ENCODE data around the gene DTNA.

DTNA gene

GRCh38 chr18:34800381-34800780 is 90.3 kb downstream of the DTNA start:
- no peaks in the 10 kb centered on the region for H3K36me3 ChIP-seq (ENCODE audit: insufficient read depth, insufficient read length, low read length)
- no peaks in the 10 kb centered on the region for H3K4me1 ChIP-seq (ENCODE audit: insufficient read depth, insufficient read length)
- H3K9me3 ChIP-seq (ENCODE audit: insufficient read depth, low read length) = no peaks in the 10 kb centered on the region
- H3K4me3 ChIP-seq (ENCODE audit: insufficient read length, low read depth) = no peak overlapping the region
- H3K9ac ChIP-seq (ENCODE audit: insufficient read length, low read depth) = no peak overlapping the region
- H3K27me3 ChIP-seq (ENCODE audit: insufficient read depth, insufficient read length) = no peaks in the 10 kb centered on the region
- TF ChIP-seq SUZ12 (IDR thresholded peaks at IDR 0.05; ENCODE audit: extremely low read depth, insufficient read depth, insufficient read length) (no peak), ZNF274 (IDR thresholded peaks at IDR 0.05; ENCODE audit: low read depth, low read length) (no peak), YY1 (IDR thresholded peaks at IDR 0.05; ENCODE audit: insufficient read depth, insufficient read length) (no peak)
- DNase-seq (ENCODE audit: low read depth, low spot score) = no peak

GRCh38 chr18:34801774-34802173 is 91.7 kb downstream of the DTNA start:
- TF ChIP-seq ZNF274 (IDR thresholded peaks at IDR 0.05; ENCODE audit: low read depth, low read length) = no peak
- TF ChIP-seq SUZ12 (IDR thresholded peaks at IDR 0.05; ENCODE audit: extremely low read depth, insufficient read depth, insufficient read length) = no peak
- TF ChIP-seq YY1 (IDR thresholded peaks at IDR 0.05; ENCODE audit: insufficient read depth, insufficient read length) = no peak
- DNase-seq (ENCODE audit: low read depth, low spot score) = no peak
- Histone ChIP-seq H3K9ac (ENCODE audit: insufficient read length, low read depth) (no peak overlapping the region), H3K36me3 (ENCODE audit: insufficient read depth, insufficient read length, low read length) (no peaks in the 10 kb centered on the region), H3K9me3 (ENCODE audit: insufficient read depth, low read length) (no peaks in the 10 kb centered on the region), H3K27me3 (ENCODE audit: insufficient read depth, insufficient read length) (no peaks in the 10 kb centered on the region), H3K4me1 (ENCODE audit: insufficient read depth, insufficient read length) (no peaks in the 10 kb centered on the region), H3K4me3 (ENCODE audit: insufficient read length, low read depth) (no peak overlapping the region)

DNA sequence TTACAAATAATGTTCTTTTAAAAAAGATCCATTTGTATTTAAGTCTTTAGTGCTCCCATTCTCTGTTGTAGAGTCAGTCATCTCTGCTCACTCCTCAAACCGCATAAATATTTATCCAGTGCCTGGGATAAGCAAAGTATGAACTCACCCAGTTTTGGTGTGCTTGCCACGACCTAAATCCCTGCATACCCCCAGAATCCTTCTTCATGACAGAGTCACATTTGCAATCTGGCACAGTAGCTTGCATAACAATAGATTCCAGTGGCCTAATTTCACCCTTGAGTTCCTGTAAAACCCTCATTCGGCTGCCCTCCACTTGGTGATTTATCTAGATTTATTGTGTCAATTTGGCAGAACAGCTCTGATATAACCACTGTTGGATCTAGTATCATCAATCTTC is 92.9 kb downstream of the DTNA start:
- no peak for DNase-seq (ENCODE audit: low read depth, low spot score)

GRCh38 chr18:34803877-34804400 is 93.8 kb downstream of the DTNA start:
- Histone ChIP-seq H3K9me3 (ENCODE audit: insufficient read depth, low read length) (no peaks in the 10 kb centered on the region), H3K4me3 (ENCODE audit: insufficient read length, low read depth) (no peak overlapping the region), H3K27me3 (ENCODE audit: insufficient read depth, insufficient read length) (no peaks in the 10 kb centered on the region), H3K4me1 (ENCODE audit: insufficient read depth, insufficient read length) (no peaks in the 10 kb centered on the region), H3K36me3 (ENCODE audit: insufficient read depth, insufficient read length, low read length) (no peaks in the 10 kb centered on the region), H3K9ac (ENCODE audit: insufficient read length, low read depth) (no peak overlapping the region)
- TF ChIP-seq SUZ12 (IDR thresholded peaks at IDR 0.05; ENCODE audit: extremely low read depth, insufficient read depth, insufficient read length) = no peak
- TF ChIP-seq YY1 (IDR thresholded peaks at IDR 0.05; ENCODE audit: insufficient read depth, insufficient read length) = no peak
- TF ChIP-seq ZNF274 (IDR thresholded peaks at IDR 0.05; ENCODE audit: low read depth, low read length) = no peak
- no peak for DNase-seq (ENCODE audit: low read depth, low spot score)

More for the DNA sequence above, 92.9 kb downstream of the DTNA start:
- Histone ChIP-seq H3K27me3 (ENCODE audit: insufficient read depth, insufficient read length) (no peaks in the 10 kb centered on the region), H3K4me1 (ENCODE audit: insufficient read depth, insufficient read length) (no peaks in the 10 kb centered on the region), H3K9ac (ENCODE audit: insufficient read length, low read depth) (no peak overlapping the region), H3K9me3 (ENCODE audit: insufficient read depth, low read length) (no peaks in the 10 kb centered on the region), H3K36me3 (ENCODE audit: insufficient read depth, insufficient read length, low read length) (no peaks in the 10 kb centered on the region), H3K4me3 (ENCODE audit: insufficient read length, low read depth) (no peak overlapping the region)
- TF ChIP-seq YY1 (IDR thresholded peaks at IDR 0.05; ENCODE audit: insufficient read depth, insufficient read length) (no peak), ZNF274 (IDR thresholded peaks at IDR 0.05; ENCODE audit: low read depth, low read length) (no peak), SUZ12 (IDR thresholded peaks at IDR 0.05; ENCODE audit: extremely low read depth, insufficient read depth, insufficient read length) (no peak)

GRCh38 chr18:34805103-34805877 is 95.2 kb downstream of the DTNA start:
- TF ChIP-seq ZNF274 (IDR thresholded peaks at IDR 0.05; ENCODE audit: low read depth, low read length) (no peak), YY1 (IDR thresholded peaks at IDR 0.05; ENCODE audit: insufficient read depth, insufficient read length) (no peak), SUZ12 (IDR thresholded peaks at IDR 0.05; ENCODE audit: extremely low read depth, insufficient read depth, insufficient read length) (no peak)
- H3K36me3 ChIP-seq (ENCODE audit: insufficient read depth, insufficient read length, low read length) = no peaks in the 10 kb centered on the region
- no peak overlapping the region for H3K4me3 ChIP-seq (ENCODE audit: insufficient read length, low read depth)

DNA sequence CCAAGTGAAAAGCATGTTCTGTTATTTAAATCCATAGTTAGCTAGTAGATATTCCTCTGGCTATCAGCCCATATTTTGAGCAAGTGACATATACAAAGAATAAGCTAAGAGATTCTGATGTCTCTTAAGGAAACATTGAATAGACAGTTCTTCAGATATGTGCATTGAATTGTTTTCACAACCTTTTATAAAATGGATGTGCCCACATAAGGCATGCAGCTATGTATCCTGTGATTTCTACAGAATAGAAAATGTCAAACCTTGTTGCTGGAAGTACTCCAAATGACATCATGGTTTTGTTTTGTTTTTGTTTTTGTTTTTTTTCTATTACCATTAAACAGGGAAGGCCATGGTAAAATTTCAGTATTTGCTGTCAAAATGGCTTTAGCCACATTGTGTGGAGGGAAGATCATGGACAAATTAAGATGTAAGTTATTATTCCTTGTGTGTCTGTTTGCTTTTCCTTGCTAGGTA is 95.8 kb downstream of the DTNA start:
- Histone ChIP-seq H3K27me3 (ENCODE audit: insufficient read depth, insufficient read length) (no peaks in the 10 kb centered on the region), H3K36me3 (ENCODE audit: insufficient read depth, insufficient read length, low read length) (no peaks in the 10 kb centered on the region), H3K9ac (ENCODE audit: insufficient read length, low read depth) (no peak overlapping the region), H3K9me3 (ENCODE audit: insufficient read depth, low read length) (no peaks in the 10 kb centered on the region), H3K4me3 (ENCODE audit: insufficient read length, low read depth) (no peak overlapping the region), H3K4me1 (ENCODE audit: insufficient read depth, insufficient read length) (no peaks in the 10 kb centered on the region)
- no peak for DNase-seq (ENCODE audit: low read depth, low spot score)
- TF ChIP-seq ZNF274 (IDR thresholded peaks at IDR 0.05; ENCODE audit: low read depth, low read length) (no peak), SUZ12 (IDR thresholded peaks at IDR 0.05; ENCODE audit: extremely low read depth, insufficient read depth, insufficient read length) (no peak), YY1 (IDR thresholded peaks at IDR 0.05; ENCODE audit: insufficient read depth, insufficient read length) (no peak)

More at GRCh38 chr18:34805103-34805877, 95.2 kb downstream of the DTNA start:
- H3K27me3 ChIP-seq (ENCODE audit: insufficient read depth, insufficient read length) = no peaks in the 10 kb centered on the region
- no peak overlapping the region for H3K9ac ChIP-seq (ENCODE audit: insufficient read length, low read depth)
- H3K9me3 ChIP-seq (ENCODE audit: insufficient read depth, low read length) = no peaks in the 10 kb centered on the region
- DNase-seq (ENCODE audit: low read depth, low spot score) = no peak
- H3K4me1 ChIP-seq (ENCODE audit: insufficient read depth, insufficient read length) = no peaks in the 10 kb centered on the region

DNA sequence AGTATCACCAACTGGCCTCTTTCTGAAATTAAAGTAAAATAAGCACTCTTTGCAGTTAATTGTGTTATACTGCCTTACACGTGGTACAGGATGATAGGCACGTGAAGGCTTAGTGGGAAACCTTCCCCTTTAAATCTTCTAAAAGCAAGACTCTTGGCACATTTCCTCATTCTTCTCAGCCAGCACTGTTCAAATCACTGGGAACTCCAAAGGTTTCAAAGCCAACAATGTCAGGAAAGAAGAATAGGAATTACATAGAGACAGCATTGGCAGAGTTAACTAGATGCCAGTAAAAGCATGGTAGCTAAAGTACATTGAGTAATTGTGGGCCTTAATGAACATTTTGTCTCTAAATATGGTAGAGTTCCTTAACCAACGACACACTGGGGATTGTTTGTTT is 96.4 kb downstream of the DTNA start:
- no peak for TF ChIP-seq YY1 (IDR thresholded peaks at IDR 0.05; ENCODE audit: insufficient read depth, insufficient read length)
- TF ChIP-seq SUZ12 (IDR thresholded peaks at IDR 0.05; ENCODE audit: extremely low read depth, insufficient read depth, insufficient read length) = no peak
- no peak for TF ChIP-seq ZNF274 (IDR thresholded peaks at IDR 0.05; ENCODE audit: low read depth, low read length)

More for the DNA sequence above, 96.4 kb downstream of the DTNA start:
- H3K9me3 ChIP-seq (ENCODE audit: insufficient read depth, low read length) = no peaks in the 10 kb centered on the region
- no peak overlapping the region for H3K4me3 ChIP-seq (ENCODE audit: insufficient read length, low read depth)
- no peaks in the 10 kb centered on the region for H3K27me3 ChIP-seq (ENCODE audit: insufficient read depth, insufficient read length)
- no peak overlapping the region for H3K9ac ChIP-seq (ENCODE audit: insufficient read length, low read depth)
- H3K36me3 ChIP-seq (ENCODE audit: insufficient read depth, insufficient read length, low read length) = no peaks in the 10 kb centered on the region
- DNase-seq (ENCODE audit: low read depth, low spot score) = no peak
- H3K4me1 ChIP-seq (ENCODE audit: insufficient read depth, insufficient read length) = no peaks in the 10 kb centered on the region
